Stimulated activated CD4-positive, alpha-beta T cell treated with anti-CD3 and anti-CD28 coated beads, Interleukin-15, amount 100 ng/mL, for 24 hours (primary cell): ENCODE data around the gene OR5AK2.
"Not testable (repeated sequence)": the region's sequence is repeated elsewhere in the genome, so short reads cannot be mapped to it uniquely, and the experiment has no call there.

Experiments
- DNase-seq: peaks from one replicate; pipeline ENCODE4 v3.0.0-alpha.2; 2020

The OR5AK2 gene

DNA sequence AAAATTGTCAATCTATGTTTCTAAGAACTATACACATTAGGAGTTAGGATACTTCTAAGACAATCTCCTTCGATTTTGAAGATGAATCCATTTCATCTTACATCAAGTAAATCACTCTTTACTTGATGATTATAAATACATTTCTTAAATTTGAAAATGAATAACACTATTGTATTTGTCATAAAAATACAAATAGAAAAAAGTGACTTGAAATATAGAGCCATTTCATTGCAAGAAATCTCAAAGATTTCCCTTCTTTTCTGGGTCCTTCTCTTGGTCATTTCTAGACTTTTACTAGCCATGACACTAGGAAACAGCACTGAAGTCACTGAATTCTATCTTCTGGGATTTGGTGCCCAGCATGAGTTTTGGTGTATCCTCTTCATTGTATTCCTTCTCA is at the start of gene OR5AK2:
OR5AK2 (plus strand) TSS at position 301 of the 400 bp plus-strand sequence; CDS start at position 301, 0 bp downstream.
- no peak for DNase-seq

GRCh38 chr11:56945526-56945925 is 43.2 kb upstream of the OR5AK2 start:
- DNase-seq, result not testable (repeated sequence)

DNA sequence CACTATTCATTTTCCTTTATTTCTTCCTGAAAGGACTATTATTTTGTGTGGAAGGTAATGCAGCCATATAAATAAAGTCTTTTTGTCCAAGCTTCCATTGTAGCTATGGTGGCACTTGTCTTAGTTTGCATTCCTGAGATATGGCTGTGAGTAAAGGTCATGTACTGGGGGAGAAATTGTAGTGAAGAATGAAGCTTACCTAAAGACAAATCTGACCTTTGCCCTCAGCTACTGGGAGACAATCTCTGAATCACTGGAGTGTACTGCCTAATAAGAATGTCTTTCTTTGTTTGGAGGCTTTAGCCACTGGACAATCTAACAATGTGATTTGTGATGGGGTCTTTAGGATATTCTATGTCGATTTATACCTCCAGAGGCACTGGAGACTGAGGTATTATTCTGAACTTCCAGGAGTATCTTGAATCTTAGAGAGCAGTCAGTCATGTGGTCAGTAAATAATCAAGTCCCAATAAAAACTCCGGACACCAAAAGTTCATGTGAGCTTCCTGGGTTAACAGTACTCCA is 39.7 kb upstream of the OR5AK2 start:
- DNase-seq, result no peak

GRCh38 chr11:56950510-56950909 is 38.2 kb upstream of the OR5AK2 start:
- DNase-seq, result no peak

- not testable (repeated sequence) for DNase-seq
Measured at GRCh38 chr11:56953907-56954306, 34.8 kb upstream of the OR5AK2 start.

- DNase-seq, result no peak
Measured at GRCh38 chr11:56961609-56962008, 27.1 kb upstream of the OR5AK2 start.

DNA sequence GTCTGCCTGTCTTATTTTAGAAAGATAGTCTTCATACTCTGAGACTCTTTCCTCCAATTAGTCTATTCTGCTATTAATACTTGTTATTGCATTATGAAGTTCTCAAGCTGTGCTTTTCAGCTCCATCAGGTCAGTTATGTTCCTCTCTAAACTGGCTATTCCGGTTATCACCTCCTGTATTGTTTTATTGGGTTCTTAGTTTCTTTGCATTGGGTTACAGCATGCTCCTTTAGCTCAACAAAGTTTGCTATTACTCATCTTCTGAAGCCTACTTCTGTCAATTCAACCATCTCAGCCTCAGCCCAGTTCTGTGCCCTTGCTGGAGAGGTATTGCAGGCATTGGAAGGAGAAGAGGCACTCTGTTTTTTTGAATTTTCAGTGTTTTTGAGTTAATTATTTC is 21.0 kb upstream of the OR5AK2 start:
- DNase-seq, result no peak

GRCh38 chr11:56968524-56968923 is 20.2 kb upstream of the OR5AK2 start:
- DNase-seq, result no peak

GRCh38 chr11:56977314-56977713 is 11.4 kb upstream of the OR5AK2 start:
- no peak for DNase-seq

- DNase-seq, result no peak
Measured at GRCh38 chr11:56990702-56991101, 2.0 kb downstream of the OR5AK2 start.

GRCh38 chr11:56994532-56994931 is 5.8 kb downstream of the OR5AK2 start:
- no peak for DNase-seq

- no peak for DNase-seq
Measured at GRCh38 chr11:57001674-57002401, 13.1 kb downstream of the OR5AK2 start.

DNA sequence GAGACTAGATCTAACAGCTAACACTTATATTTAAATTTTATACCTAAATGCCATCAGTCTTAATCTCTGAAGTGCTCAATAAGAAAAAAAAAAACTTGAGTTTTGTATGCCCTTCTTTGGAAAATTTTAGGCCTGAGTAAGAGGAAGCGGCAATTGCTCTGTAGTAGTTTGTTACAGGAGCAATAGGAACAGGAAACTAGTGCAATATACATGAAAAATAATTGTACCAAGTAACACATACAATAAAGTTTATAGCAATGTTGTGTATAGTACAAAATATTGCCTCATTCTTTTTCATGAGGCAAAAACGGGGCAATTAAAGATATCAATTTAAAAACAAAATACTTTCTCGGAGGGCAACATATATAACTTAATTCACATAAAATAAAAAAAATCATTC is 19.7 kb downstream of the OR5AK2 start:
- no peak for DNase-seq

- no peak for DNase-seq
Measured at GRCh38 chr11:57015679-57016078, 27.0 kb downstream of the OR5AK2 start.

GRCh38 chr11:57031556-57031955 is 42.8 kb downstream of the OR5AK2 start:
- DNase-seq, result no peak
